Pancreas (tissue), 10 donors: Measurements from ENCODE around the gene CHN1. TPM values are rescaled to one million over a fixed set of nuclear protein-coding genes. Genes with fewer than 3 reads are reported as not detected.

Experiments
- ATAC-seq, 4 donors: fragments of 200-7000 bp; cut with Tn5 transposase; one replicate each; pipeline versions ENCODE4 v1.8.0 to v1.9.1; 2020; ENCODE audit warnings: mild to moderate bottlenecking in 4 of 4, moderate library complexity in 4 of 4
- DNase-seq, 6 donors: peaks; one replicate each; pipeline ENCODE4 v3.0.0-alpha.2; 2020
- FAIRE-seq: peaks from 2 replicates; lab custom pipeline; 2012; peaks lifted over from hg19 to GRCh38; lab: Jason Lieb, UNC
- H3K27ac ChIP-seq, 4 donors: fragments of 200-600 bp; sonication (generic); 1 replicate in 3 of 4; 2 replicates in 1 of 4; pipeline versions ENCODE4 v1.5.0 to v1.8.0; 2020
- H3K27me3 ChIP-seq, 4 donors: fragments of 200-600 bp; one replicate each; pipeline ENCODE4 v1.8.0; 2021
- H3K36me3 ChIP-seq, 3 donors: fragments of 200-600 bp; sonication (generic) in 1 of 3; one replicate each; pipeline versions ENCODE4 v1.5.0 to v1.8.0; 2020 to 2021
- H3K4me1 ChIP-seq, 3 donors: fragments of 200-600 bp; one replicate each; pipeline ENCODE4 v1.8.0; 2021
- H3K4me3 ChIP-seq, 4 donors: fragments of 200-600 bp; sonication (generic) in 2 of 4; one replicate each; pipeline versions ENCODE4 v1.5.0 to v1.8.0; 2020 to 2021
- H3K9me3 ChIP-seq, 4 donors: fragments of 200-600 bp; one replicate each; pipeline ENCODE4 v1.8.0; 2021
- CTCF ChIP-seq, 4 donors: fragments of 200-600 bp; sonication (generic) in 3 of 4; IDR thresholded peaks; one replicate each; pipeline versions ENCODE4 v1.5.0 to v1.8.0; 2021; ENCODE audit warnings: antibody characterized with exemption in 4 of 4
- WGBS, 2 donors: extraction: QIAGEN DNeasy Blood & Tissue Kit; methylation state at CpG; one replicate each; pipeline ENCODE4 v1.1.7; 2013; 5-methylcytosine and 5-hydroxymethylcytosine counted together
- intact Hi-C, 3 donors: fragments of 100-400 bp; cut with DNase I; formaldehyde crosslinking; loops; one replicate each; pipeline versions ENCODE4 v1.11.1 to v1.14.2; 2022
- polyA plus RNA-seq, 2 donors: library from polyadenylated mRNA; stranded (reverse); fragments of 200-250 nt; gene quantifications; one replicate each; pipeline ENCODE4 v1.2.3, GENCODE V29; 2013
- total RNA-seq, 6 donors: library from RNA; stranded (reverse); fragmentation: NEBNext Ultra II Directional in 4 of 6; extraction: Animal tissue kit (Norgen Biotek cat#: 25700) in 4 of 6; gene quantifications; one replicate each; pipeline versions ENCODE4 v1.2.1 to v1.2.4, GENCODE V29; 2021 to 2023
- donor health status: healthy with polysubstance abuse.
- donor health status: DM: no; HTN: no; CAD: no; lungs with moderate emphysema.
- donor health status: DM: no; HTN: no; CAD: no.
- donor health status: control.
- donor health status: control.
- donor health status: Bipolar disorder and iron deficiency.
- donor health status: DM: yes; HTN: yes; CAD: no.
- donor health status: DM: no; HTN: no; CAD: no.
- donor health status: DM: no; HTN: no; CAD: no.
- donor health status: DM: yes; HTN: yes; CAD: no.

The CHN1 gene
- total and polyA plus RNA-seq, 8 donors = 1.3 to 15.4 (median 3.7) TPM

- Histone ChIP-seq H3K27ac (no peak overlapping the region), H3K27me3 (no peaks in the 10 kb centered on the region), H3K4me1 (peaks cover 0 to 4% (median under 1%) of the 10 kb centered on the region in 3 donors), H3K4me3 (no peak overlapping the region), H3K36me3 (no peaks in the 10 kb centered on the region), H3K9me3 (no peaks in the 10 kb centered on the region)
- no peak for FAIRE-seq
- 86 to 97% methylated on average over 6 of the region's 6 CpGs for WGBS, 2 donors
- TF ChIP-seq CTCF (IDR thresholded peaks at IDR 0.05) = no peak
- no peak for DNase-seq
- no peak for ATAC-seq
- intact Hi-C loops = no loop called here
Observed at GRCh38 chr2:174967086-174967485, 38.1 kb downstream of the CHN1 start.

GRCh38 chr2:174965992-174966744 is 39.0 kb downstream of the CHN1 start:
- no peak for DNase-seq

GRCh38 chr2:174965551-174965950 is 39.6 kb downstream of the CHN1 start:
- intact Hi-C loops = no loop called here
- Histone ChIP-seq H3K4me3 (no peak overlapping the region), H3K27me3 (no peaks in the 10 kb centered on the region), H3K36me3 (no peaks in the 10 kb centered on the region), H3K4me1 (no peaks in the 10 kb centered on the region), H3K9me3 (no peaks in the 10 kb centered on the region), H3K27ac (no peak overlapping the region)
- FAIRE-seq (no peak), DNase-seq (no peak), ATAC-seq (no peak)
- WGBS, 2 donors = 82 to 85% methylated on average over 3 of the region's 3 CpGs
- TF ChIP-seq CTCF (IDR thresholded peaks at IDR 0.05) = no peak

More at GRCh38 chr2:174965992-174966744, 39.0 kb downstream of the CHN1 start:
- Histone ChIP-seq H3K9me3 (no peaks in the 10 kb centered on the region), H3K4me1 (no peaks in the 10 kb centered on the region), H3K36me3 (no peaks in the 10 kb centered on the region), H3K27ac (peak overlapping the region in 1 of 4 donors; percentile 10), H3K27me3 (no peaks in the 10 kb centered on the region), H3K4me3 (no peak overlapping the region)
- no peak for TF ChIP-seq CTCF (IDR thresholded peaks at IDR 0.05)
- WGBS, 2 donors = 48 to 58% methylated on average over 5 of the region's 5 CpGs
- intact Hi-C loops = no loop called here
- ATAC-seq (peak in 2 of 4 donors; percentile 43 to 61), FAIRE-seq (no peak)

- WGBS, 2 donors = 92 to 93% methylated on average over 2 of the region's 2 CpGs
- Histone ChIP-seq H3K4me3 (no peak overlapping the region), H3K9me3 (no peaks in the 10 kb centered on the region), H3K4me1 (no peaks in the 10 kb centered on the region), H3K27ac (no peak overlapping the region), H3K36me3 (no peaks in the 10 kb centered on the region), H3K27me3 (no peaks in the 10 kb centered on the region)
- intact Hi-C loops = no loop called here
- no peak for FAIRE-seq
- TF ChIP-seq CTCF (IDR thresholded peaks at IDR 0.05) = no peak
- DNase-seq = no peak
- no peak for ATAC-seq
Observed at GRCh38 chr2:174964404-174964803, 40.8 kb downstream of the CHN1 start.
